ENCODE data around the gene GALK1. TPM values are rescaled to one million over a fixed set of nuclear protein-coding genes. Genes with fewer than 3 reads are reported as not detected.

Gene GALK1
- total RNA-seq, 1 donor from 2014 or later = 18.2 TPM

DNA sequence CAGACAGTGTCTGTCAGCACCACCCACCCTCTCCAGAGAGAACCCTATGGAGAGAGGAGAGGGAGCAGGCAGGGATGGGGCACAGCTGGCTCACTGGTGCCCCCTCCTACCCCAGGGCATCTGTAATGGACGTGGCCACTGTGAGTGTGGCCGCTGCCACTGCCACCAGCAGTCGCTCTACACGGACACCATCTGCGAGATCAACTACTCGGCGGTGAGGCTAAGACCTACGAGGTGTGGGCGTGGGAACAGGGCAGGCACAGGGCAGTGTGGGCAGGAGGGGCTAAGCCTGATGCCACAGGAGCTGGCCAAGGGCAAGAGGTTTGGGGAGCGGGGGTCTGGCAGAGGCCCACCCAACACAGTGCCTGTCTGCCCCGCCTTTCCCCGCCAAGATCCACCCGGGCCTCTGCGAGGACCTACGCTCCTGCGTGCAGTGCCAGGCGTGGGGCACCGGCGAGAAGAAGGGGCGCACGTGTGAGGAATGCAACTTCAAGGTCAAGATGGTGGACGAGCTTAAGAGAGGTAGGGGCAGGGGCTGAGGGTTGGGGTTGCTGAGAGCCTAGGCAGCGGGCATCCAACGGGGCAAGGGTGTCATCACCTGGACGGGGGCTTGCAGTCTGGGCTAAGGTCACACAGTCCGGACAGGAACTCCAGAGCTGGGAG is 28.7 kb downstream of the GALK1 start:
- DNase-seq = no peak
- H3K36me3 Mint-ChIP-seq (ENCODE audit: unreplicated experiment) = peaks cover 4% of the 10 kb centered on the region
- TF ChIP-seq CTCF (IDR thresholded peaks at IDR 0.05; ENCODE audit: partially characterized antibody, unreplicated experiment) = no peak
- no peaks in the 10 kb centered on the region for H3K4me1 Mint-ChIP-seq (ENCODE audit: low read depth, unreplicated experiment)
- H3K27me3 Mint-ChIP-seq (ENCODE audit: unreplicated experiment) = peaks cover 5% of the 10 kb centered on the region
- H3K9me3 Mint-ChIP-seq (ENCODE audit: unreplicated experiment) = peaks cover 5% of the 10 kb centered on the region
- no peak overlapping the region for H3K4me3 Mint-ChIP-seq (ENCODE audit: unreplicated experiment)
- H3K27ac Mint-ChIP-seq (ENCODE audit: unreplicated experiment) = no peak overlapping the region

- Mint-ChIP-seq H3K36me3 (ENCODE audit: unreplicated experiment) (peaks cover 4% of the 10 kb centered on the region), H3K9me3 (ENCODE audit: unreplicated experiment) (peaks cover 5% of the 10 kb centered on the region), H3K27me3 (ENCODE audit: unreplicated experiment) (peaks cover 5% of the 10 kb centered on the region)
Measured at GRCh38 chr17:75734674-75735294, 30.2 kb downstream of the GALK1 start.

DNA sequence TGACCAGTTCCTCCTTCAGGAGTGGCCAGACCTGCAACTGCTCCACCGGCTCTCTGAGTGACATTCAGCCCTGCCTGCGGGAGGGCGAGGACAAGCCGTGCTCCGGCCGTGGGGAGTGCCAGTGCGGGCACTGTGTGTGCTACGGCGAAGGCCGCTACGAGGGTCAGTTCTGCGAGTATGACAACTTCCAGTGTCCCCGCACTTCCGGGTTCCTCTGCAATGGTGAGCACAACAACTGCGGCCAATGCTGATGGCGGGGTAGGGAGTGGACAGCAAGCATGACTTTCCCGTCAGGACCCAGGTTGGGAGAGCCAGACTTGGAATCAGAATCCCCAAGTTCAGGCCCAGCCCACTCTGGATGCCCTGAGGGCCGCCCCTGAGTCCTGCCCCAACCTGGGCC is 31.5 kb downstream of the GALK1 start:
- Mint-ChIP-seq H3K4me3 (ENCODE audit: unreplicated experiment) (no peak overlapping the region), H3K9me3 (ENCODE audit: unreplicated experiment) (peaks cover 5% of the 10 kb centered on the region), H3K4me1 (ENCODE audit: low read depth, unreplicated experiment) (no peaks in the 10 kb centered on the region), H3K27ac (ENCODE audit: unreplicated experiment) (no peak overlapping the region), H3K27me3 (ENCODE audit: unreplicated experiment) (peaks cover 5% of the 10 kb centered on the region), H3K36me3 (ENCODE audit: unreplicated experiment) (peaks cover 4% of the 10 kb centered on the region)
- DNase-seq = no peak
- TF ChIP-seq CTCF (IDR thresholded peaks at IDR 0.05; ENCODE audit: partially characterized antibody, unreplicated experiment) = no peak

More at GRCh38 chr17:75734674-75735294, 30.2 kb downstream of the GALK1 start:
- no peak overlapping the region for H3K4me3 Mint-ChIP-seq (ENCODE audit: unreplicated experiment)
- DNase-seq = no peak
- no peak overlapping the region for H3K27ac Mint-ChIP-seq (ENCODE audit: unreplicated experiment)
- H3K4me1 Mint-ChIP-seq (ENCODE audit: low read depth, unreplicated experiment) = no peaks in the 10 kb centered on the region
- no peak for TF ChIP-seq CTCF (IDR thresholded peaks at IDR 0.05; ENCODE audit: partially characterized antibody, unreplicated experiment)

- H3K36me3 Mint-ChIP-seq (ENCODE audit: unreplicated experiment) = peaks cover 4% of the 10 kb centered on the region
- TF ChIP-seq CTCF (IDR thresholded peaks at IDR 0.05; ENCODE audit: partially characterized antibody, unreplicated experiment) = no peak
- H3K9me3 Mint-ChIP-seq (ENCODE audit: unreplicated experiment) = peaks cover 3% of the 10 kb centered on the region
- H3K4me1 Mint-ChIP-seq (ENCODE audit: low read depth, unreplicated experiment) = no peaks in the 10 kb centered on the region
- no peak overlapping the region for H3K4me3 Mint-ChIP-seq (ENCODE audit: unreplicated experiment)
- no peak overlapping the region for H3K27ac Mint-ChIP-seq (ENCODE audit: unreplicated experiment)
- peaks cover 5% of the 10 kb centered on the region for H3K27me3 Mint-ChIP-seq (ENCODE audit: unreplicated experiment)
- DNase-seq = no peak
Measured at GRCh38 chr17:75731716-75732498, 33.1 kb downstream of the GALK1 start.

Data from glutamatergic neuron (in vitro differentiated cells).